GM18907 (cell line): ENCODE measurements around the gene FIBCD1.

Experiments used
- ATAC-seq: cut with Tn5 transposase; IDR thresholded peaks from one replicate; pipeline ENCODE4 v1.9.1; 2021; ENCODE audit warnings: mild to moderate bottlenecking, moderate library complexity; ENCODE audit not compliant: unreplicated experiment

Gene FIBCD1

DNA sequence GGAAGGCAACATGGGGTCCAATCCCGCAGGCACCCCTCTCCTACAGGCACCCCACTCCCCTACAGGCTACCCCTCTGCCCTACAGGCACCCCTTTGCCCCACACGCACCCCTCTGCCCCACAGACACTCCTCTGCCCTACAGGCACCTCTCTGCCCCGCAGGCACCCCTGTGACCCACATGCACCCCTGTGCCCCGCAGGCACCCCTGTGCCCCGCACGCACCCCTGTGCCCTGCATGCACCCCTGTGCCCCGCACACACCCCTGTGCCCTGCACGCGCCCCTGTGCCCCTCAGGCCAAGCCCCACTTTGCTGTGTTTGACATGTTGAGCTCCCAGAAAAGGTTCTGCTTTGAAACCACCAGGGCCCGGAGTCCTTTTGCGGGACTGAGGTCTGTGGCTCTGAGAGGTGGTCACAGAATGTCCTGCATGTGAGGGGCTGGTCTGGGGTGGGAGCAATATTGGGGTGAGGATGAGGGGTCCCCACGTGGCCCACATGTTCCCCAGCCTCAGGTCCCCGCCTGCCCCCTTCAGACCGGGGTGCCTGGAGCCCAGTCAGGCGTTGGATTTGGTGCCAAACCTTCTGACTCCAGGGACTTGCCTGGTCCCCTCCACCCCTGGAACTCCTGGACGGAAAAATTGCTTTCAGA, 41.8 kb downstream of the FIBCD1 start:
- no peak for ATAC-seq

DNA sequence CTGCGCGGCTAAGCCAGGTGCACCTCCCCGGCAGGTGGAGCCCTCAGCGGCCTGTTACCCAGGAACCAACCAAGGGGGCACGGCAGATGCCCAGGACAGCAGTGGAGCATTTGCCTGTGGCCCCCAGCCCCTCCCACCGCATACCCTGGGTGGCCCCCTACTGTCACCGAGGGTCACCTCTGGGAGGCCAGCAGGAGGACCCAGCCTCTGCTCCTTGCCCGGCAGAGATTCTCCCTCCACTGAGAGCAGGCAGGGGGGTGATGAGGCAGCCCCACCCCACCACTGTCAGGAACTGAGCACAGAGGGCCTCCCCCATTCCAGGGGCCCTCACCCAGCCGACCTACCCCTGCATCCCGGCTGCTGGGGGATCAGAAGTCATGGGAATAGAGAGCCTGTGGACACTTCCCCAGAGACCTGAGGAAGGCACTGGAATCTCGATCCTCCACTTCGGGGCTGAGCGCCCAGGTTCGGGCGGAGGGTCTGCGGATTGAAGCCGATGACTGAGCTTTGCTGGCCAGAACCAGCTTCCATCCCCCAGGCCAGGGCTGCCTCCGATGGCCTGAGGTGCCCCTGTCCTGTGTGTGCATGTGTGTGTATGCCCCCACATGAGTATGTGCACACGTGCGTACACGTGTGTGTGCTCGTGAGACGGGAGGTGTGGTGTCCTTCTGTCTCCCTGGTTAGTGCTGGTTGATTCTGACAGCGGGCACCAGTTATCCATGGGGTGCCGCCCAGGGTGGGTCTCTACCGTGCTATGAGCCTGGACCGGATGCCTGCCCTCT, 42.6 kb downstream of the FIBCD1 start, which contains the start of gene QRFP:
Gene QRFP (minus strand): TSS at position 580 of the 782 bp plus-strand sequence. CDS start 2,974 bp downstream, outside the sequence.
- ATAC-seq = no peak

DNA sequence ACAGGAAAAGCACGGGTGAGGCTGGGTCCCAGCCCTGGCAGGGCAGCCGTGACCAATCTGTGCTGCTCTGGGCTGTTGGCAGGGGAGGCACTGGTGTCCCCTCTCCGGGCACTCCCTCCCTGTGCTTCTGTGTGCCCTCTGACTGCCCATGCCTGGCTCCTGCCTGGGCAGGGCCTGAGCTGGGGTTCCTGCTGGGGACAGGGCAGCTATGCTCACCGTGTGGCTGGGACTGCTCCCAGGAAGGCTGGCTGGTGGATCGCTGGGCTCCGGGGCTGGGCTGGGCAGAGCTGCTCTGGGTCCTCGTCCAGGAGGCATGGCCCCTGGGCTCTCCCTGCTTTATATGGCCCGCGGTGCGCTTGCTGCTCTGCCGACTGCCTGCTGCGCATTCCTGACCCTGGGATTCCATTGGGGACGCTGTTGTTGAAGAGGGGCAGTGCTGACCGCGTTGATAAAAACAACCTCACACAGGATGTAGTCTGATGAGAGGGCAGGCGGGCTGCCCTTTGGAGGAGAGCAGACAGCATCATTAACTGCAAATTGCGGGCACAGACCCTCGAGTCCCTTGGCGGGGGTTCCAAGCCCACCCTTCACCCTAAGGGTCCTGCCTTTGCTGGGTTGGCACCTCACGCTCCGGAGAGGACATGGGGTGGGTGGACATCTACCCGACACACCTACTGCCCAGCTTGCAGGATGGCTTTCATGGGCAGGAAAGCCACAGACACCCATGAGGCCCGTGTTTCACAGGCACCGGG, 43.4 kb downstream of the FIBCD1 start:
- ATAC-seq = no peak

DNA sequence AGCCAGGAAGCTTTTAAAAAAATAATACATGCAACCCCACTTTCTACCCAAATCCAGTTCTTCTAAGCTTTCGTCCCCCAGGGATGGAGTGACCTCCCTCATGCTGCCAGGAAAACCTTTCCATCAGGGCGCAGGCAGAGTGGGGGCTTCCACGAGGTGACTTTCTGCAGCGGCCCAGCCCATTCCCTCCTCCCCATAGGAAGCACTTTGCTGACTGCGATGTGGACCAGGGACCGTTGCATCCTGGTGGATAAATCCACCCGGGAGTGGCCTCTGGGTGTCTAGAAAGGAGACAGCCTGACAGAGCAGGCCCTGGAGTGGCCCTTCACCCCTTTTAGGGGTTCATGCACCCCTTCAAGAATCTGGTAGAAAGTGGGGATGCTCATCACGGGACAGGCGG, 44.0 kb downstream of the FIBCD1 start:
- no peak for ATAC-seq

DNA sequence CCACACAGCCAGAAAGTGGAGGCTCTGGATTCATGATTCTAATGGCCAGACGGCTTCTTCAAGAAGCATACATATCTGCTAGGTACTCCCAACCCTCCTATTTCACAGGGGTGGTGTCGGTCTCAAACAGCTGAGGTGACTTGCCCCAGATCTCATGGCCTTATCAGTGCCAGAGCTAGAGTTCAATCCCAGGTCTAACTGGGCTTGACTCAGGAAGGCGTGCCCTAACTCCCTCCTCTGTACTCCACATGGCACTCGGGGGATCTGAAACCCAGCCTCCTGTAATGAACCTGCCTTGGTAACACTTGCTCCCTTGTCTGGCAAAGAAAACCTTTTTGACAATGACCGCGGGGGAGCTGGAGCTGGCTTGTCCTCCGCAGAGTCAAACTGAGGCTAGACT, 44.5 kb downstream of the FIBCD1 start:
- ATAC-seq = no peak

DNA sequence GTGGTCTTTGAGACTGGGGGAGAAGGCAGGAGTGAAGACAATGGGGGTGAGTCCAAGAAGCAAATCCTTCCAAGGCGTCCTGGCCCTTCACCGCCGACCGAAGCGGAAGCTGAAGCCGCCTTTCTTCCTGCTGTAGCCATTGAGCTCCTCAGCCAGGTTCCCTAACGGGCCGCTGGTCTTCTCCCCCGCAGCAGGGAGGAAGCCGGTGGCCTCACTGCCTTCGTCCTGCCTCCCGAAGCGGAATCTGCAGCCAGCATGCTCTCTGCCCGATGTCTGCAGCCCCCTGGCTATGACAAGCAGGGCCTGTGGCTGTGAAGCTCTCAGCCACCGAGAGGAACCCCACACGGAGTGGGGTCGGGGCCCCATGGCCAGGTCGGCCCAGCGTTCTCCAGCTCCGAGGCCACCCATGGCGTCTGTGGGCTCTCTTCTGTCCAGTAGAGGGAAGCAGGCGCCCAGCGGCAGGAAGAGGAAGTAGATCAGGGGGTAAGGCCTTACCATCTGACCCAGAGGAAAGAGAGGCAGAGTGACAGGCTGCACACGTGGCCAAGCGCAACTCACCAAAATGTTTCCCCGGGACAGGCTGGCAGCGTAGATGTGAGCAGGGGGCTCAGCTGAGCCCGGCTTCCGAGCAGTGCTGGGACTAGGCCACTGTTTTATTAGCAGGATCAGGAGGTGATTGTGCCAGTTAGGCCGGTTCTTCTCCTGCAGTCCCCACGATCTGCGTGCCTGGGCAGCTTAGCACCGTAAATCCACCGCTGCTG, 45.5 kb downstream of the FIBCD1 start:
- ATAC-seq = no peak

DNA sequence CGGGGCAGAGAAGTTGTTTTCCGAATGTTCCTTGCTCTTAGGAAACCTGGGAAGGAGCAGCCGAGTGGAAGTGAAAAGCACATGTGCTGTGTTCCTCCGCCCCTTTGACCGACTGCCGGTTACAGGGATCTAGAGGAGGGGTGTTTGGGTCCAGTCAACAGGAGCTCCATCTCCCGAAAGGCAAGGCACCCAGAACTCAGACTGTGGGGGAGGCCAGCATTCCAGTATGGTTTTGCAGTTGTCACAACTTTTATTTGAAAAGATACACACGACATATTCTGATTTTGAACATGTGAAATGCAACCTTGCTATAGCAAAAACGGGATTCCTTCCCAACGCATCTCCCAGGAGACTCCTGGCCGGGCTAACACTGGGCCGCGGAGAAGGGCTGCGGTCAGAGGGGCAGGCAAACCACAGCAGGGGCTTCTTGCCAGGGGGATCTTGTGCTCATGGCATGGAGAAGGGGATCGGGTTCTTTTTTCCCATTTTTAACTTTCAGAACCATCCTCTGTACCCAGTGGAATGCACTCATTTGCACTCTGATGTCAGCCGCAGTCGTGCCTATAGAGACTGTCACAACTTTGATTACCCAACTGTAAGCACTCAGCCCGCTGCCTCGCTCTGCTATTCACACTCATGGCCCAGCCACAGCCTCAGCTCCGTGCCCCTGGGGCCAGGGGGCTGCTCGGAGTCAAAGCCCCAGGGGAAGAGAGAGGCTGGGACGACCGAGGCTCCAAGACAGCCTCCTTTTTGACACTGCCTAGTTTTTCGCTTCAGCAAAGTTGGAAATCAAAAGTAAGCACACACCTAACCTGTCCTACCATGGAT, 46.4 kb downstream of the FIBCD1 start:
- ATAC-seq = no peak

DNA sequence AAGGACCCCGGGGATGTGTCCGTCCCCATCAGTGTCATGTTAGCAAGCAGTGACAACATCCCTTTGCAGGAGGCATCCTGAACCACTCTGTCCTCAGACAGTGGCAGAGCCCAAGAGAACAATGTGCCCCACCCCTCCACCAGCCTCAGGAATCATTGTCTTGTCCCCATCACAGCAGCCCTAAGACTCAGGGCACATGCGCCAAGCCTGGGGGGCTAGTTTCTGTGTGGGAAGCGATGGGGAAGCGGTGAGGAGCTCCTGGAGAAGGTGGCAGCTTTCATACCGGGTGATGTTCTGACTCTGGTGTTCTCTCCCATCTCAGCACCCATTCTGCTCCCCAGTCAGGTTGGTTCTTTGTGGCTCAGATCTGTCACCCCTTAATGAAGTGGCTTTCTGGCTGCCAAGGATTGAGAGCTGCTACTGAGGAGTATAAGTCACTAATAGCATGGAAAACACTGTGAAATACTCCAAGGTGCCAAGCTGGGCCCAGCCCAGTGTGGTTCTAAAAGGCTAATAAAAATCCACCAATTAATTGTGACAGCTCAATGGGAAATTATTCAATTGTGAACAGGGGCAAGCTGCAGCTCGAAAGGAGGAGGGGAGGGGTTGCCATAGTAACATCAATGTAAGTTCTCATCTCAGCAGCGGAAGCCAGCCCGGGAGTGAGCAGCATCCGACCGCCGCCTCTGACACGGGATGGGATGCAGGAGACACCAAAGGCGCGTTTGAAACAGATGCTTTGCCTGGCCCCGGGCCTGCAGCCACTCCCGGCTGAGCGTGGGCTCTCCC, 47.2 kb downstream of the FIBCD1 start:
- no peak for ATAC-seq

DNA sequence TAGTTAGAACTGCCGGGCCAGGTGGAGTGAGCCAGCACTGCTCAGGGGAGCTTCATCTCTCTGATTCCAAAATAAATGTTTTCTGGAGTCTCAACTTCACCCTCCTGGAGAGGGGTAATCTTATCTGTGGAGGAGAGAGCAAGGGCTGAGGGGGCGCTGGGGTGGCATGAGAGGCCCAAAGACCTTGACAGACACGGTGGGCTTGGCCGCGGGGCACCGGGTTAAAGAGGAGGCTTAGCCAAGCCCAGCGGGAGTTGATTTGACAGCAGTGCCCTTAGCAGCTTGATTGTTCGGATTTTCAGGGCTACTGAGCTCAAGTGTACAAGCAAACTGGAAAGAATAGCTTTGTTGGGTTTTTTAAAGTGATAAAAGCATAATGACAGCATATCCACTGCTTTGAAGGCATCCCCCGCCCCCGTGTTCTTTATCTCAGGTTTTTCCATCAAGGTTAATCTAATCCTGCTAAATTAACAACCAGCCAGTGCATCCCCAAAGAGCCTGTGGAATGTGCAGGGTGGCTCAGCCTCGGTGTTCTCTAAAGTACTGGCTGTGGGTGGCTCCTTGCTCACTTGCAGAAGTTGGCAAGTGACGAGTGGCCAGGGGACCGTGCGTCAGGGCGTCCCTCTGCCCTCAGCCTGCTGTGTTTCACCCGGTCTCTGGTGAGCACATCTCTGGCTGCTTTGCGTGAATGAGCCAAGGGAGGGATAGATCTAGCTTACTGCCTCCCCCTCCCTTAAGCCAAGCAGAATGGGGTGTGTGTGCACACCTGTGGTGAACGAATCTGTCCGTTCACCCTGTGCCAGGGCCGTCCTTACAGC, 48.0 kb downstream of the FIBCD1 start:
- ATAC-seq = no peak

DNA sequence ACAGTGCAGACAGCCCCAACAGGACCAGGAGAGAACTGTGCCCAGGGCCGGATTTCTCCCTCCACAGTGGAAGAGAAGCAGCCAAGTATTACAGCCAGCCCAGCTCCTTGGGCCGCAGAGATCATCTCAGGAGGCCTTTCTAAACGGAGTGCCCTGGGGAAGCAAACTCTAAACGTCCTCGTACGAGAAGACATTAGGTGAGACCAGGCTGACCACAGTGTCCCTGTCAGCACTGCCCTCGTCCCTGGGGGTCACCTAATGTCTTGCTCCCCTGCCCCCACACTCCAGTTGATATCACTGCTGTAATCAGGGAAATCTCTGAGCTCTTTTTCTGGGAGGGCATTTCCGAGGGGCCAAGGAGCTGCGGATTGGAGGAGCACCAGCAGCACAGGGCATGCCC, 48.9 kb downstream of the FIBCD1 start:
- ATAC-seq = no peak

DNA sequence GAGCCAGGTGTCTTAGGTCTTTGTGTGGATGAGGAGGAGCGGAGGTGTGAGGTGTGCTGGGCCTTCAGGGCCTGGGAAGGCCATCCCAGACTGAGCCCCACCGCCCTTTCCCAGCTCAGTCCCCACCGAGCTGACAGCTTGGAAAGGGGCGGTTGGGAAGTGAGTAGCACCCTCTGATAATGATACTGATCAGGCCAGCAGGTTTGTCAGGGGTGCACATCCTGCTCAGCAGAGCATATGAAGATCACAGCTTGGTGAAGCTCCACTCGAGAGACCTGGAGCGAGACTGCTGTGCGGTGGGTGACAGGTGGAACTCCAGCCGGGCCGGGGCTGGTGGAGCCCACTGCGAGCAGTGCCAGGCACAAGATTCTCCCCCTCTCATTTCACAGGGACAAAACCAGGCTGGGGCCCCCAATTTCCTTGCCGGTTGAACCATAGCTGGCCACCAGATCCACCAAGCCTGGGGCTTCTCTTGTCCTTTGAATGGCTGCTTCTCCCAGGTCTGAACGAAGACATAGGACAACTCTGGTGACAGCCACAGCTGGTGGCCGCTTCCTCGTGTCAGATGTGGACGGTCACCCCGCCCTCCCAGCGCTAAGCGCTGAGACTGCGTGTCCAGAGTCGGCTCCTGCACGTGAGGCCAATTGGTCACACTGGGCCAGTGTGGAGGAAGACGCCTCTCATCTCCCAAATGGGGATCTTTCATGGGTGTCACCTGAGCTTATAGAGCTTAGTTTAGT, 50.7 kb downstream of the FIBCD1 start:
- no peak for ATAC-seq

DNA sequence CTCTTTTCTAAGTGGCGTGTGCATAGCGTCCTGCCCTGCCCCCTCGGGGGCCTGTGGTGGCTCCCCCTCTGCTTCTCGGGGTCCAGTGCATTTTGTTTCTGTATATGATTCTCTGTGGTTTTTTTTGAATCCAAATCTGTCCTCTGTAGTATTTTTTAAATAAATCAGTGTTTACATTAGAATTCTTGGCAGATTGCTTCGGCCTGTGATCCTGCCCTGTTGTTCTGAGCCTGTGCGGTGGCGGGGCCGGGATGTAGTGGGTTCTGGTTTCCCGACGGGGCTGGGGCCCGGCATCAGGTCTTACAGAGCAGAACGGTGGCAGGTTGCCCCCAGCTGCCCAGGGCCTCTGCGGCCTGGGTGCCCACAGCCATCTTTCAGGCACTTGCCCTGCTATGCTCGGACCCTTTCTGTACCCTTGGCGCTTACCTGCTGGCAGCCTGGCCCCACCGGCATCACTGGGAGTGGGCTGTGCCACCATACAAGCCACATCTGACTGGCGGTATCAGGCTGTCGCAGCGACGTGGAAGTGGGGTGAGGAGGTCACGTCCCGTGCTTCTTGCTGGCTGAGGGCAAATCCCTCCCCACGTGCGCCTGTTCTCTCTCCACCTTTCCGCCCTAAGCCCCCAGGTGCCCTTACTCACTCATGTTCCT, 51.4 kb downstream of the FIBCD1 start:
- no peak for ATAC-seq

DNA sequence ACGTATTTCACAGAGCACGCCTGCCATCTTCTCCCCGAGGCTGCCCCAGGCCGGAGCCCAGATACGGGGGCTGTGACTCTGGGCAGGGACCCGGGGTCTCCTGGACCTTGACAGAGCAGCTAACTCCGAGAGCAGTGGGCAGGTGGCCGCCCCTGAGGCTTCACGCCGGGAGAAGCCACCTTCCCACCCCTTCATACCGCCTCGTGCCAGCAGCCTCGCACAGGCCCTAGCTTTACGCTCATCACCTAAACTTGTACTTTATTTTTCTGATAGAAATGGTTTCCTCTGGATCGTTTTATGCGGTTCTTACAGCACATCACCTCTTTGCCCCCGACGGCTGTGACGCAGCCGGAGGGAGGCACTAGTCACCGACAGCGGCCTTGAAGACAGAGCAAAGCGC, 52.1 kb downstream of the FIBCD1 start:
- ATAC-seq = no peak

DNA sequence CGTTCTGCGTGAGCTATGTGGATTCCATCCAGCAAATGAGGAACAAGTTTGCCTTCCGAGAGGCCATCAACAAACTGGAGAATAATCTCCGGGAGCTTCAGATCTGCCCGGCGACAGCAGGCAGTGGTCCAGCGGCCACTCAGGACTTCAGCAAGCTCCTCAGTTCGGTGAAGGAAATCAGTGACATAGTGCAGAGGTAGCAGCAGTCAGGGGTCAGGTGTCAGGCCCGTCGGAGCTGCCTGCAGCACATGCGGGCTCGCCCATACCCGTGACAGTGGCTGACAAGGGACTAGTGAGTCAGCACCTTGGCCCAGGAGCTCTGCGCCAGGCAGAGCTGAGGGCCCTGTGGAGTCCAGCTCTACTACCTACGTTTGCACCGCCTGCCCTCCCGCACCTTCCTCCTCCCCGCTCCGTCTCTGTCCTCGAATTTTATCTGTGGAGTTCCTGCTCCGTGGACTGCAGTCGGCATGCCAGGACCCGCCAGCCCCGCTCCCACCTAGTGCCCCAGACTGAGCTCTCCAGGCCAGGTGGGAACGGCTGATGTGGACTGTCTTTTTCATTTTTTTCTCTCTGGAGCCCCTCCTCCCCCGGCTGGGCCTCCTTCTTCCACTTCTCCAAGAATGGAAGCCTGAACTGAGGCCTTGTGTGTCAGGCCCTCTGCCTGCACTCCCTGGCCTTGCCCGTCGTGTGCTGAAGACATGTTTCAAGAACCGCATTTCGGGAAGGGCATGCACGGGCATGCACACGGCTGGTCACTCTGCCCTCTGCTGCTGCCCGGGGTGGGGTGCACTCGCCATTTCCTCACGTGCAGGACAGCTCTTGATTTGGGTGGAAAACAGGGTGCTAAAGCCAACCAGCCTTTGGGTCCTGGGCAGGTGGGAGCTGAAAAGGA, 53.3 kb downstream of the FIBCD1 start:
- ATAC-seq = no peak

DNA sequence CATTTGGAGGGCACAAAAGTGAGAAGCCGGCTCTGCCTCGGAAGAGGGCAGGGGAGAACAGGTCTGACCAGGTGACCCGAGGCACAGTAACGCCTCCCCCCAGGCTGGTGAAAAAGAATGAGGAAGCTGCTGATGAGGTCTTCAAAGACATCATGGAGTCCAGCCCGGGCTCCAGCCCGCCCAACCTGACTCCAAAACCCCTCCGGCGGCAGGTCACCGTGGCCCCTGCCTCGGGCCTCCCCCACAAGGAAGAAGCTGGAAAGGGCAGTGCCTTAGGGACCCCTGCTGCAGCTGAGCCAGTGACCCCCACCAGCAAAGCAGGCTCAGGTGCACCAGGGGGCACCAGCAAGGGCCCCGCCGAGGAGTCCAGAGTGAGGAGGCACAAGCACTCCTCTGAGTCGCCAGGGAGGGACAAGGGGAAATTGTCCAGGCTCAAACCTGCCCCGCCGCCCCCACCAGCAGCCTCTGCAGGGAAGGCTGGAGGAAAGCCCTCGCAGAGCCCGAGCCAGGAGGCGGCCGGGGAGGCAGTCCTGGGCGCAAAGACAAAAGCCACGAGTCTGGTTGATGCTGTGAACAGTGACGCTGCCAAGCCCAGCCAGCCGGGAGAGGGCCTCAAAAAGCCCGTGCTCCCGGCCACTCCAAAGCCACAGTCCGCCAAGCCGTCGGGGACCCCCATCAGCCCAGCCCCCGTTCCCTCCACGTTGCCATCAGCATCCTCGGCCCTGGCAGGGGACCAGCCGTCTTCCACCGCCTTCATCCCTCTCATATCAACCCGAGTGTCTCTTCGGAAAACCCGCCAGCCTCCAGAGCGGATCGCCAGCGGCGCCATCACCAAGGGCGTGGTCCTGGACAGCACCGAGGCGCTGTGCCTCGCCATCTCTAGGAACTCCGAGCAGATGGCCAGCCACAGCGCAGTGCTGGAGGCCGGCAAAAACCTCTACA, 54.2 kb downstream of the FIBCD1 start:
- ATAC-seq = no peak
